Measurements from ENCODE around the gene TRAPPC13. TPM values are rescaled to one million over a fixed set of nuclear protein-coding genes. Genes with fewer than 3 reads are reported as not detected.
"Not testable (repeated sequence)": the region's sequence is repeated elsewhere in the genome, so short reads cannot be mapped to it uniquely, and the experiment has no call there.

Gene TRAPPC13
- total RNA-seq, 1 donor from 2014 or later: 24.9 TPM

- Mint-ChIP-seq H3K36me3 (ENCODE audit: low read depth) (no peaks in the 10 kb centered on the region), H3K27ac (ENCODE audit: unreplicated experiment) (no peak overlapping the region)
- peak; percentile 58 for TF ChIP-seq CTCF (conservative IDR thresholded peaks at IDR 0.05)
Observed at GRCh38 chr5:65663804-65664521, 39.1 kb downstream of the TRAPPC13 start.

GRCh38 chr5:65668696-65669095 lies 43.9 kb downstream of the TRAPPC13 start:
- Mint-ChIP-seq H3K4me1 (no peaks in the 10 kb centered on the region), H3K9me3 (no peaks in the 10 kb centered on the region), H3K27ac (ENCODE audit: unreplicated experiment) (no peak overlapping the region), H3K36me3 (ENCODE audit: low read depth) (no peaks in the 10 kb centered on the region), H3K4me3 (no peak overlapping the region), H3K27me3 (ENCODE audit: low read depth) (no peaks in the 10 kb centered on the region)
- no peak for DNase-seq (ENCODE audit: low read depth, low spot score)
- TF ChIP-seq CTCF (conservative IDR thresholded peaks at IDR 0.05): no peak

More at GRCh38 chr5:65663804-65664521, 39.1 kb downstream of the TRAPPC13 start:
- no peaks in the 10 kb centered on the region for H3K27me3 Mint-ChIP-seq (ENCODE audit: low read depth)
- H3K9me3 Mint-ChIP-seq: no peaks in the 10 kb centered on the region
- no peak for DNase-seq (ENCODE audit: low read depth, low spot score)
- H3K4me1 Mint-ChIP-seq: no peaks in the 10 kb centered on the region
- H3K4me3 Mint-ChIP-seq: no peak overlapping the region

- DNase-seq (ENCODE audit: low read depth, low spot score): no peak
- no peak overlapping the region for H3K4me3 Mint-ChIP-seq
- H3K4me1 Mint-ChIP-seq: no peaks in the 10 kb centered on the region
- peaks cover 19% of the 10 kb centered on the region for H3K36me3 Mint-ChIP-seq (ENCODE audit: low read depth)
- H3K9me3 Mint-ChIP-seq: no peaks in the 10 kb centered on the region
- no peaks in the 10 kb centered on the region for H3K27me3 Mint-ChIP-seq (ENCODE audit: low read depth)
- no peak overlapping the region for H3K27ac Mint-ChIP-seq (ENCODE audit: unreplicated experiment)
- no peak for TF ChIP-seq CTCF (conservative IDR thresholded peaks at IDR 0.05)
Observed at GRCh38 chr5:65672796-65673195, 48.0 kb downstream of the TRAPPC13 start.

GRCh38 chr5:65674749-65675148 lies 49.9 kb downstream of the TRAPPC13 start:
- Mint-ChIP-seq H3K27me3 (ENCODE audit: low read depth) (no peaks in the 10 kb centered on the region), H3K4me1 (no peaks in the 10 kb centered on the region), H3K36me3 (ENCODE audit: low read depth) (peaks cover 26% of the 10 kb centered on the region), H3K27ac (ENCODE audit: unreplicated experiment) (no peak overlapping the region), H3K9me3 (no peaks in the 10 kb centered on the region), H3K4me3 (no peak overlapping the region)
- no peak for TF ChIP-seq CTCF (conservative IDR thresholded peaks at IDR 0.05)
- no peak for DNase-seq (ENCODE audit: low read depth, low spot score)

- peaks cover 33% of the 10 kb centered on the region for H3K36me3 Mint-ChIP-seq (ENCODE audit: low read depth)
- not testable (repeated sequence) for H3K4me1 Mint-ChIP-seq; DNase-seq (ENCODE audit: low read depth, low spot score); H3K9me3 Mint-ChIP-seq; H3K27ac Mint-ChIP-seq (ENCODE audit: unreplicated experiment); H3K27me3 Mint-ChIP-seq (ENCODE audit: low read depth); H3K4me3 Mint-ChIP-seq
Observed at GRCh38 chr5:65676056-65676455, 51.2 kb downstream of the TRAPPC13 start.

GRCh38 chr5:65682148-65682547 lies 57.3 kb downstream of the TRAPPC13 start:
- H3K27ac Mint-ChIP-seq (ENCODE audit: unreplicated experiment): no peak overlapping the region
- no peaks in the 10 kb centered on the region for H3K27me3 Mint-ChIP-seq (ENCODE audit: low read depth)
- TF ChIP-seq CTCF (conservative IDR thresholded peaks at IDR 0.05): no peak
- no peak overlapping the region for H3K4me3 Mint-ChIP-seq
- no peaks in the 10 kb centered on the region for H3K9me3 Mint-ChIP-seq
- peaks cover 25% of the 10 kb centered on the region for H3K36me3 Mint-ChIP-seq (ENCODE audit: low read depth)
- no peaks in the 10 kb centered on the region for H3K4me1 Mint-ChIP-seq
- no peak for DNase-seq (ENCODE audit: low read depth, low spot score)
